Measurements from ENCODE around the gene EFHC2. TPM values are rescaled to one million over a fixed set of nuclear protein-coding genes. Genes with fewer than 3 reads are reported as not detected.
A peak's percentile ranks its signal among the peaks of the same experiment; 100 is the strongest.

Gene EFHC2
- polyA plus RNA-seq, 1 donor from 2014 or later = 0.22 TPM

GRCh38 chrX:44244008-44244407 is 99.5 kb downstream of the EFHC2 start:
- no peak overlapping the region for H3K4me3 ChIP-seq (ENCODE audit: low read length)
- no peaks in the 10 kb centered on the region for H3K9me2 ChIP-seq (ENCODE audit: insufficient read depth, low read length)
- H4K20me1 ChIP-seq (ENCODE audit: insufficient read depth) = no peaks in the 10 kb centered on the region
- no peaks in the 10 kb centered on the region for H3K79me2 ChIP-seq (replicated peaks; ENCODE audit: insufficient read depth, low read length)
- H3F3A ChIP-seq (ENCODE audit: insufficient read depth, low read length, poor library complexity, severe bottlenecking) = no peaks in the 10 kb centered on the region
- no peak overlapping the region for H3K4me2 ChIP-seq (ENCODE audit: low read length)
- H3K27me3 ChIP-seq (ENCODE audit: insufficient read depth, low read depth, low read length) = no peaks in the 10 kb centered on the region
- no peaks in the 10 kb centered on the region for H3K36me3 ChIP-seq (ENCODE audit: insufficient read depth, low read length)
- TF ChIP-seq MXI1 (conservative IDR thresholded peaks at IDR 0.05; ENCODE audit: poor library complexity, severe bottlenecking) (no peak), CTCF (IDR thresholded peaks at IDR 0.05; ENCODE audit: poor library complexity, severe bottlenecking) (peak; percentile 74), SMC3 (conservative IDR thresholded peaks at IDR 0.05; ENCODE audit: poor library complexity) (peak; percentile 80), POLR2AphosphoS5 (IDR thresholded peaks at IDR 0.05) (no peak), RAD21 (conservative IDR thresholded peaks at IDR 0.05) (peak; percentile 82), EP300 (conservative IDR thresholded peaks at IDR 0.05; ENCODE audit: poor library complexity, severe bottlenecking) (no peak)
- H2AFZ ChIP-seq (ENCODE audit: low read depth, low read length) = no peak overlapping the region
- no peaks in the 10 kb centered on the region for H3K9me3 ChIP-seq (ENCODE audit: low read length)
- peak overlapping the region; percentile 42 for H3K27ac ChIP-seq (ENCODE audit: low read length)
- no peak overlapping the region for H3K9ac ChIP-seq (ENCODE audit: low read length)

- H3K36me3 ChIP-seq (ENCODE audit: insufficient read depth, low read length) = no peaks in the 10 kb centered on the region
- no peaks in the 10 kb centered on the region for H3K9me3 ChIP-seq (ENCODE audit: low read length)
- H3K9me2 ChIP-seq (ENCODE audit: insufficient read depth, low read length) = no peaks in the 10 kb centered on the region
- H3F3A ChIP-seq (ENCODE audit: insufficient read depth, low read length, poor library complexity, severe bottlenecking) = no peaks in the 10 kb centered on the region
- no peak overlapping the region for H3K4me2 ChIP-seq (ENCODE audit: low read length)
- H3K79me2 ChIP-seq (replicated peaks; ENCODE audit: insufficient read depth, low read length) = no peaks in the 10 kb centered on the region
- H2AFZ ChIP-seq (ENCODE audit: low read depth, low read length) = no peak overlapping the region
- no peak overlapping the region for H3K27ac ChIP-seq (ENCODE audit: low read length)
- no peak overlapping the region for H3K4me3 ChIP-seq (ENCODE audit: low read length)
- TF ChIP-seq POLR2AphosphoS5 (IDR thresholded peaks at IDR 0.05) (no peak), MXI1 (conservative IDR thresholded peaks at IDR 0.05; ENCODE audit: poor library complexity, severe bottlenecking) (no peak), TAF1 (IDR thresholded peaks at IDR 0.05; ENCODE audit: low read depth) (no peak), EZH2 (IDR thresholded peaks at IDR 0.05; ENCODE audit: borderline replicate concordance, insufficient read depth, low read length, poor library complexity, severe bottlenecking) (no peak), CTCF (IDR thresholded peaks at IDR 0.05; ENCODE audit: poor library complexity, severe bottlenecking) (no peak), EP300 (conservative IDR thresholded peaks at IDR 0.05; ENCODE audit: poor library complexity, severe bottlenecking) (no peak), REST (IDR thresholded peaks at IDR 0.05; ENCODE audit: borderline replicate concordance) (no peak)
- no peak overlapping the region for H3K9ac ChIP-seq (ENCODE audit: low read length)
- H4K20me1 ChIP-seq (ENCODE audit: insufficient read depth) = no peaks in the 10 kb centered on the region
- no peaks in the 10 kb centered on the region for H3K27me3 ChIP-seq (ENCODE audit: insufficient read depth, low read depth, low read length)
Measured at GRCh38 chrX:44241546-44241945, 101.9 kb downstream of the EFHC2 start.
